ENCODE data around the gene SOX6.

The SOX6 gene

GRCh38 chr11:16322190-16322589 is 34.2 kb downstream of the SOX6 start:
- TF ChIP-seq CTCF (IDR thresholded peaks at IDR 0.05; ENCODE audit: unreplicated experiment in 3 of 3): no peak
- peaks cover 17% of the 10 kb centered on the region for H3K36me3 Mint-ChIP-seq (ENCODE audit: low read depth)
- H3K27me3 Mint-ChIP-seq (ENCODE audit: low read depth): no peaks in the 10 kb centered on the region
- H3K27ac Mint-ChIP-seq: no peak overlapping the region
- H3K9me3 Mint-ChIP-seq: peaks cover 4% of the 10 kb centered on the region
- H3K4me3 Mint-ChIP-seq: no peak overlapping the region
- H3K4me1 Mint-ChIP-seq: no peaks in the 10 kb centered on the region

- H3K36me3 Mint-ChIP-seq (ENCODE audit: low read depth): peaks cover 10% of the 10 kb centered on the region
- no peak for TF ChIP-seq CTCF (IDR thresholded peaks at IDR 0.05; ENCODE audit: unreplicated experiment in 3 of 3)
- no peaks in the 10 kb centered on the region for H3K27me3 Mint-ChIP-seq (ENCODE audit: low read depth)
- H3K4me3 Mint-ChIP-seq: no peak overlapping the region
- no peaks in the 10 kb centered on the region for H3K4me1 Mint-ChIP-seq
- peaks cover 4% of the 10 kb centered on the region for H3K9me3 Mint-ChIP-seq
- H3K27ac Mint-ChIP-seq: no peak overlapping the region
These were observed 35.2 kb downstream of the SOX6 start for GRCh38 chr11:16321148-16321547.

GRCh38 chr11:16318320-16318719 is 38.0 kb downstream of the SOX6 start:
- Mint-ChIP-seq H3K4me3 (no peak overlapping the region), H3K27me3 (ENCODE audit: low read depth) (no peaks in the 10 kb centered on the region), H3K27ac (no peak overlapping the region), H3K9me3 (no peaks in the 10 kb centered on the region), H3K36me3 (ENCODE audit: low read depth) (no peaks in the 10 kb centered on the region), H3K4me1 (peaks cover 5% of the 10 kb centered on the region)
- no peak for TF ChIP-seq CTCF (IDR thresholded peaks at IDR 0.05; ENCODE audit: unreplicated experiment in 3 of 3)

GRCh38 chr11:16317712-16318111 is 38.6 kb downstream of the SOX6 start:
- H3K4me3 Mint-ChIP-seq: no peak overlapping the region
- TF ChIP-seq CTCF (IDR thresholded peaks at IDR 0.05; ENCODE audit: unreplicated experiment in 3 of 3): no peak

GRCh38 chr11:16313846-16314245 is 42.5 kb downstream of the SOX6 start:
- Mint-ChIP-seq H3K36me3 (ENCODE audit: low read depth) (no peaks in the 10 kb centered on the region), H3K9me3 (no peaks in the 10 kb centered on the region), H3K4me1 (peaks cover 35% of the 10 kb centered on the region), H3K27me3 (ENCODE audit: low read depth) (no peaks in the 10 kb centered on the region), H3K4me3 (no peak overlapping the region), H3K27ac (peak overlapping the region in 2 of 3 experiments; percentile 2 to 3)
- TF ChIP-seq CTCF (IDR thresholded peaks at IDR 0.05; ENCODE audit: unreplicated experiment in 3 of 3): no peak

More at GRCh38 chr11:16317712-16318111, 38.6 kb downstream of the SOX6 start:
- Mint-ChIP-seq H3K4me1 (peaks cover 10% of the 10 kb centered on the region), H3K36me3 (ENCODE audit: low read depth) (no peaks in the 10 kb centered on the region), H3K9me3 (no peaks in the 10 kb centered on the region), H3K27me3 (ENCODE audit: low read depth) (no peaks in the 10 kb centered on the region), H3K27ac (no peak overlapping the region)

- Mint-ChIP-seq H3K36me3 (ENCODE audit: low read depth) (no peaks in the 10 kb centered on the region), H3K4me1 (peaks cover 44% of the 10 kb centered on the region), H3K4me3 (no peak overlapping the region), H3K9me3 (no peaks in the 10 kb centered on the region), H3K27ac (peak overlapping the region; percentile 23 to 66 (median 64)), H3K27me3 (ENCODE audit: low read depth) (no peaks in the 10 kb centered on the region)
- TF ChIP-seq CTCF (IDR thresholded peaks at IDR 0.05; ENCODE audit: unreplicated experiment in 3 of 3): no peak
These were observed 44.0 kb downstream of the SOX6 start for GRCh38 chr11:16312233-16312765.
